Liver (tissue), 9 donors: ENCODE measurements around the gene CACNA1C. TPM values are rescaled to one million over a fixed set of nuclear protein-coding genes. Genes with fewer than 3 reads are reported as not detected.
"Not testable (repeated sequence)": the region's sequence is repeated elsewhere in the genome, so short reads cannot be mapped to it uniquely, and the experiment has no call there.

Source experiments
- DNase-seq: peaks from one replicate; pipeline ENCODE4 v3.0.0-alpha.2; 2017; ENCODE audit warnings: low spot score
- H3K27ac ChIP-seq, 2 donors: one replicate each; pipeline ENCODE4 v1.7.0; 2013; ENCODE audit warnings: inconsistent platforms in 2 of 2, low read length in 2 of 2, control low read depth in 1 of 2, low read depth in 1 of 2, mild to moderate bottlenecking in 1 of 2
- H3K27me3 ChIP-seq, 4 donors: one replicate each; pipeline versions ENCODE4 v1.6.1 to v1.7.0; 2013; ENCODE audit warnings: low read length in 3 of 4, inconsistent platforms in 1 of 4, mild to moderate bottlenecking in 1 of 4, moderate library complexity in 1 of 4; ENCODE audit not compliant: control insufficient read depth in 4 of 4, insufficient read depth in 4 of 4
- H3K36me3 ChIP-seq, 4 donors: one replicate each; pipeline versions ENCODE4 v1.6.1 to v1.7.0; 2013; ENCODE audit warnings: low read length in 3 of 4, mild to moderate bottlenecking in 3 of 4, low read depth in 1 of 4, moderate library complexity in 1 of 4; ENCODE audit not compliant: control insufficient read depth in 4 of 4, insufficient read depth in 3 of 4
- H3K4me1 ChIP-seq, 4 donors: one replicate each; pipeline versions ENCODE4 v1.6.1 to v1.7.0; 2013; ENCODE audit warnings: low read length in 3 of 4, mild to moderate bottlenecking in 3 of 4, moderate library complexity in 1 of 4; ENCODE audit not compliant: control insufficient read depth in 4 of 4, insufficient read depth in 4 of 4
- H3K4me3 ChIP-seq, 3 donors: one replicate each; pipeline versions ENCODE4 v1.6.1 to v1.7.0; 2013; ENCODE audit warnings: low read length in 3 of 3, control low read depth in 1 of 3, low read depth in 1 of 3, mild to moderate bottlenecking in 1 of 3
- H3K9ac ChIP-seq, 2 donors: one replicate each; pipeline ENCODE4 v1.7.0; 2013; ENCODE audit warnings: low read length in 2 of 2, mild to moderate bottlenecking in 2 of 2, moderate library complexity in 2 of 2, control low read depth in 1 of 2, low read depth in 1 of 2
- H3K9me3 ChIP-seq, 4 donors: one replicate each; pipeline versions ENCODE4 v1.6.1 to v1.7.0; 2013; ENCODE audit warnings: low read length in 3 of 4; ENCODE audit not compliant: control insufficient read depth in 4 of 4
- ATF3 ChIP-seq: IDR thresholded peaks from 2 replicates; pipeline ENCODE4 v1.6.1; 2016; ENCODE audit warnings: antibody characterized with exemption
- CTCF ChIP-seq: fragments of 150-350 bp; IDR thresholded peaks from 2 replicates; pipeline ENCODE4 v1.5.1; 2017; ENCODE audit warnings: improper control_type of control experiment, low read depth, low read length; ENCODE audit not compliant: missing input control
- FOXA2 ChIP-seq: IDR thresholded peaks from 2 replicates; pipeline ENCODE4 v1.6.1; 2016; ENCODE audit warnings: antibody characterized with exemption
- GABPA ChIP-seq, 2 donors: IDR thresholded peaks in 1 of 2; conservative IDR thresholded peaks in 1 of 2; 2 replicates each; pipeline ENCODE4 v1.6.1; 2016; ENCODE audit warnings: antibody characterized with exemption in 2 of 2, mild to moderate bottlenecking in 1 of 2, moderate library complexity in 1 of 2
- HNF4A ChIP-seq, 2 donors: conservative IDR thresholded peaks; 2 replicates each; pipeline ENCODE4 v1.6.1; 2016; ENCODE audit warnings: antibody characterized with exemption in 2 of 2, mild to moderate bottlenecking in 2 of 2
- HNF4G ChIP-seq: IDR thresholded peaks from 2 replicates; pipeline ENCODE4 v1.6.1; 2016; ENCODE audit warnings: antibody characterized with exemption
- JUND ChIP-seq, 2 donors: IDR thresholded peaks; 2 replicates each; pipeline ENCODE4 v1.6.1; 2016; ENCODE audit warnings: antibody characterized with exemption in 2 of 2
- MAX ChIP-seq: IDR thresholded peaks from 2 replicates; pipeline ENCODE4 v1.6.1; 2016; ENCODE audit warnings: antibody characterized with exemption
- RAD21 ChIP-seq, 2 donors: IDR thresholded peaks; 2 replicates each; pipeline ENCODE4 v1.6.1; 2016; ENCODE audit warnings: antibody characterized with exemption in 2 of 2, mild to moderate bottlenecking in 2 of 2
- YY1 ChIP-seq: IDR thresholded peaks from 2 replicates; pipeline ENCODE4 v1.6.1; 2016; ENCODE audit warnings: antibody characterized with exemption, mild to moderate bottlenecking
- WGBS: extraction: QIAGEN DNeasy Blood & Tissue Kit; methylation state at CpG from one replicate; pipeline ENCODE4 v1.1.7; 2013; 5-methylcytosine and 5-hydroxymethylcytosine counted together
- polyA plus RNA-seq, 2 donors: library from polyadenylated mRNA; stranded (reverse) in 1 of 2; unstranded in 1 of 2; fragments of 200-250 nt in 1 of 2; fragments of >200 nt in 1 of 2; fragmentation: Nextera tagmentation in 1 of 2; extraction: Ambion mirVana in 1 of 2; gene quantifications; one replicate each; pipeline versions ENCODE4 v1.2.1 to v1.2.3, GENCODE V29; 2013 to 2015
- total RNA-seq, 2 donors: library from RNA; depleted of rRNA; stranded (reverse); fragments of >200 nt; gene quantifications; one replicate each; pipeline ENCODE4 v1.2.3, GENCODE V29; 2014
- donor health status: healthy.
- donor health status: healthy.
- donor health status: healthy.
- donor health status: healthy.
- donor health status: healthy.

The CACNA1C gene
- total and polyA plus RNA-seq, 4 donors: 0.23 to 1.9 (median 0.41) TPM

- TF ChIP-seq RAD21 (IDR thresholded peaks at IDR 0.05) (peak; percentile 64 to 71), FOXA2 (no peak), GABPA (IDR thresholded peaks at IDR 0.05 in 1 of 2, conservative IDR thresholded peaks at IDR 0.05 in 1 of 2) (no peak), JUND (IDR thresholded peaks at IDR 0.05) (no peak), YY1 (no peak), ATF3 (no peak), HNF4G (no peak), CTCF (peak; percentile 34)
- H3K27me3 ChIP-seq: no peaks in the 10 kb centered on the region
- H3K4me1 ChIP-seq: no peaks in the 10 kb centered on the region
- H3K27ac ChIP-seq: no peak overlapping the region
- peak; percentile 41 for DNase-seq
- H3K9ac ChIP-seq: no peak overlapping the region
- 72% methylated on average over 10 of the region's 10 CpGs for WGBS
- no peak overlapping the region for H3K4me3 ChIP-seq
- H3K9me3 ChIP-seq: no peaks in the 10 kb centered on the region
- H3K36me3 ChIP-seq: no peaks in the 10 kb centered on the region
These were observed 629.8 kb downstream of the CACNA1C start for GRCh38 chr12:2682296-2683251.

GRCh38 chr12:2683283-2684025 is 630.7 kb downstream of the CACNA1C start:
- peak; percentile 46 for DNase-seq
- Histone ChIP-seq H3K27ac (no peak overlapping the region), H3K9ac (no peak overlapping the region), H3K36me3 (no peaks in the 10 kb centered on the region), H3K9me3 (no peaks in the 10 kb centered on the region), H3K27me3 (no peaks in the 10 kb centered on the region), H3K4me1 (no peaks in the 10 kb centered on the region), H3K4me3 (no peak overlapping the region)
- TF ChIP-seq JUND (IDR thresholded peaks at IDR 0.05) (no peak), HNF4A (conservative IDR thresholded peaks at IDR 0.05) (no peak), MAX (no peak), YY1 (no peak)
- 62% methylated on average over 12 of the region's 12 CpGs for WGBS

- not testable (repeated sequence) for H3K27me3 ChIP-seq, H3K27ac ChIP-seq, H3K4me3 ChIP-seq, H3K4me1 ChIP-seq, DNase-seq, H3K36me3 ChIP-seq, H3K9me3 ChIP-seq, H3K9ac ChIP-seq
- WGBS: 67% methylated on average over 6 of the region's 6 CpGs
These were observed 631.2 kb downstream of the CACNA1C start for GRCh38 chr12:2684026-2684325.

- not testable (repeated sequence) for H3K27ac ChIP-seq, H3K4me1 ChIP-seq, H3K4me3 ChIP-seq, H3K36me3 ChIP-seq, H3K9me3 ChIP-seq, H3K27me3 ChIP-seq, DNase-seq, H3K9ac ChIP-seq
- 83% methylated on average over 20 of the region's 20 CpGs for WGBS
These were observed 633.0 kb downstream of the CACNA1C start for GRCh38 chr12:2685620-2686279.
